HG02623 (cell line): ENCODE data around the gene SORCS1.
"Not testable (repeated sequence)": the region's sequence is repeated elsewhere in the genome, so short reads cannot be mapped to it uniquely, and the experiment has no call there.

Experiments used
- ATAC-seq: cut with Tn5 transposase; IDR thresholded peaks from one replicate; pipeline ENCODE4 v1.9.1; 2021; ENCODE audit warnings: moderate library complexity; ENCODE audit not compliant: unreplicated experiment

SORCS1 gene

DNA sequence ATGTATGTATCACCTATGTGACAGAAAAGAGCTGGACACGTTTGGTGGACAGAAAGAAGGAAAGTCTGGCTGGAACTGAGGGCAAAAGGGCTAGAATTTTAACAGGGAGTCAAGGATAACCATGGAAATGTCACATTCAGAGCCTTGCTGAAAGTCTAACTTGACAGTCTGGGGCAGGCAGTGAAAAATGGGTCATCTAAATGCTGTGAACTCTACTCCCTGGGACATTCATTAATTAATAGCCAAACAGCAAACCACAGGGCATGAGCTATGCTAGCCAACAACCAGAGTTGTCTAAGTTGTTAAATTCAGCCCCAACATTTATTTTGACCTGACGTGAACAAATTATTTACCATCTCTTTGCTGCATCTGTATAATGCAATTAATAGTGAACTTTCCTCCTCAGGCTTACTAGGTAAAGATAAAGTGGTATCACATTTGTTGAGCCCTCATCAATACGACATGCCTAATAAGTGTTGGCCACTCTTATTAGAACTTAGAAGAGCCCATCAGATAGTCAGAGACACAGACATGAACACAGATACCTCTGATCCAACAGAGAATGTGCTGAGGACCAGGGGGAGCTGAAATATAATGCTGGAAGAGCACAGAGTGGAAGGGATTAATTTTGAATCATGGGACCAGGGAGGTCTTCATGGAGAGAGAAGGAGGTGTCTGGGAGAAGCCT is 109.9 kb downstream of the SORCS1 start:
- ATAC-seq = no peak

DNA sequence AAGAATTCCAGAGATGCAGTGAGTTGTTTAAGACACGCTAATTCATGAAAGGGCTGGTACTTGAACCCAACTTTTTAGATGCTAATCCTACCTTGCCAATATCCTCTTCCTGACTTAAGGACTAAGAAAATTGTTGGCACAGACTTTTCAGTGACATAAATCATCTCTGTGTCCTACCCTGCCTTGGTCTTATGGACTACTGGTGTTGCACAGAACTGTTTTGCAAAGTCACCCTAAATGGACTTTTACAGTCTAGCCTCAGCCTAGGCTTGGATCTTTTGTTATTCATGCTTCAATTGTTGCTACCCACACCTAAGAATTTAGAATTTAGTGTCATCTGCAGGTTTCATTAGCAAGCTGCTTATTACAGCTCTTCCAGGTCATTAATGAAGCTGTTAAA is 112.7 kb downstream of the SORCS1 start:
- no peak for ATAC-seq

DNA sequence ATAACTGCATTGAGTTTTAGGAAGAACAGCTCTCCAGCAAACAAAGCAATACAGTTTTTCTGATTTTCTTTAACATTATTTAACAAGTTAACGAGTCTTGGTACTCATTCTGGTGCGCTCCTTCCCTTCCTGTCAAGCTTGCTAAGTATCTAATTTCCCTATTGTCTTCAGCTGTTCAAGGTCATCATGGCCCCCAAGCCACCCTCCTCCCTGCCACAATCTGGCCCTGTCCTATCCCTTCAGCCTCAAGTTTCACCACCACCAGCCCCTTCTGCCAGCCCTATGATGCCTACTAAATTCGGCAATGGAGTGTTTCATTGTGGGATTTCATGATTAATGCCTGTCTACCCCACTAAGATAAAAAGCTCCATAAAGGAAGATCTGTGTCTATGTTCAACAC is 121.0 kb downstream of the SORCS1 start:
- ATAC-seq = no peak

DNA sequence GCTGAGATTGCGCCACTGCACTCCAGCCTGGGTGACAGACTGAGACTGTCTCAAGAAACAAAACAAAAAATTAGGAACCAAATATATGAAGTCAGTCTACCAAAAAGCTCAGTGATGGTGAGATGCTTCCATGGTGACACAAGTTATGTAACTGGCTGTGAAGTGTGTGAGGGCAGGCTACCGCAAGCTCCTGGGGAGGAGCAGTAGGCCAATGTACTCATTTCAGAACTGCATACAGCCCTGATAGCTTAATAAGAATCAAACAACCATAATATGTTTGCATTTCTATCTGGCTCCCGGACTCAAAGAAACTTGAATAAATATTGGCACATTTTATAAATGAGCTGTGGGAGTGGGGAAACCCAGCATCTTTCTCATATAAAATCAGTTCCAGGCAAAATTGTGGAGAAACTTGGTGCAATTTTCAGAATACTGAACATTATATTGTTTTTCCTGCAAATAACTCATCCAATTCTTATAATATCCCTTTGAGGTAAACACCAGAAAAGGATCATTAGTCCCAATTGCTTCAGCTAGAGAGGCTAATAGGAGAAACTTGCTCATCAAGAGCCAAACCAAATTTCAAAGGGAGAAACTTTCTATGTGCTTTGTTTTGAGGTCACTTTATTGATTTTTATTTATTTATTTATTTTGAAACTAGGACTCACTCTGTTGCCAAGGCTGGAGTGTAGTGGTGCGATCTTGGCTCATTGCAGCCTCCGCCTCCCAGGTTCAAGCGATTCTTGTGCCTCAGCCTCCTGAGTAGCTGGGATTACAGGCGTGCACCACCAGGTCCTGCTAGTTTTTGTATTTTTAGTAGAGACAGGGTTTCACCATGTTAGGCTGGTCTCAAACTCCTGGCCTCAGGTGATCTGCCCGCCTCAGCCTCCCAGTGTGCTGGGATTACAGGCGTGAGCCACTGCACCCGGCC is 127.0 kb downstream of the SORCS1 start:
- no peak for ATAC-seq

DNA sequence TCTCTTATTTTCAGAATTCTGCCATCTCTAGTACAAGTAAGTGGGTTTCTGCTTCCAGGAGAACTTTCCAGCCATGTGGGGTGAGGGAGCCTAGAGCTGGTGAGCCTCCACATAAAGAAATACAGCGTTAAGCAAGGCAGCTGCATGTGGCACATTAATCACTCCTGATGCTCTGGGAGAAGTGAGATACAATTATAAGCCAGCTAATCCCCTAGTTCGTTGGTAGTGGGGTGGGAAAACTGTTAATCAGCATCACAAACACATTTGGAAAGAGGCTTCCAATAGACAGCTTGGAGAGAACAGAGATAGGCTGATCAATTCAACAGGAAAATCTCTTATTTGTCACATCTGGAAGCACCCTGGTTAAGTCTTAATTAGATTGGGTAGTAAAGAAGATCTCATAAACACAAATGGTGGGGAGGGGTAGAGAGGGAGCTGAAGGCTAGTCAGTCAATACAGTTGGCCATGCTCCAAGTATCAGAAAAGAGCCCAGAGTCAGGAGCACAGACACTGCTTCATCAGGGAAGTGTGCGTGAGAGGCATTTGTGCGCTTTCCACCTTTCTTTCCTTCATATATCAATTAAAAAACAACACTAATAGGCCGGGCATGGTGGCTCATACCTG is 130.6 kb downstream of the SORCS1 start:
- no peak for ATAC-seq

DNA sequence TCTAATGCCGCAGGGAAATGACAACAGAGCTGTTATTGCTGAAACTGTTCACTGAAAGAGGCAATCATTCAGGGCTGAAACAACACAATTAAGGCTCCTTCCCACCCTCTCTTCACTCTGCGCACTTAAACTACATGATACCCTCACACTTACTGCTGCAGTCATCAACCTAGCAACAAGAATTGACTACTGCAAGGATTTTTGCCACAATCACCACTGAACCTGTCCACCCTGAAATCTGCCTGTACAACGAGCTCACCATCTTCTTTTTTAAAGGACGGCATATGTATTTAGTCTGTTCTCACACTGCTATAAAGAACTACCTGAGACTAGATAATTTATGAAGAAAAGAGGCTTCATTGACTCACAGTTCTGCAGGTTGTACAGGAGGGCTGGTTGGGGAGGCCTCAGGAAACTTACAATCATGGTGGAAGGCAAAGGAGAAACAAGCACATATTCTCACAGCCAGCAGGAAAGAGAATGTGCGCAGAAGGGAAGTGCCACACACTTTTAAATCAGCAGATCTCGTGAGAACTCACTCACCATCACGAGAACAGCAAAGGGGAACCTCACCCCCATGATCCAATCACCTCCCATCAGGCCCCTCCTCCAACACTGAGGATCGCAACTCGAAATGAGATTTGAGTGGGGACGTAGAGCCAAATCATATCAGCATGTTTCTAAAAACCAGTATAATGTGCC is 131.7 kb downstream of the SORCS1 start:
- ATAC-seq = no peak

DNA sequence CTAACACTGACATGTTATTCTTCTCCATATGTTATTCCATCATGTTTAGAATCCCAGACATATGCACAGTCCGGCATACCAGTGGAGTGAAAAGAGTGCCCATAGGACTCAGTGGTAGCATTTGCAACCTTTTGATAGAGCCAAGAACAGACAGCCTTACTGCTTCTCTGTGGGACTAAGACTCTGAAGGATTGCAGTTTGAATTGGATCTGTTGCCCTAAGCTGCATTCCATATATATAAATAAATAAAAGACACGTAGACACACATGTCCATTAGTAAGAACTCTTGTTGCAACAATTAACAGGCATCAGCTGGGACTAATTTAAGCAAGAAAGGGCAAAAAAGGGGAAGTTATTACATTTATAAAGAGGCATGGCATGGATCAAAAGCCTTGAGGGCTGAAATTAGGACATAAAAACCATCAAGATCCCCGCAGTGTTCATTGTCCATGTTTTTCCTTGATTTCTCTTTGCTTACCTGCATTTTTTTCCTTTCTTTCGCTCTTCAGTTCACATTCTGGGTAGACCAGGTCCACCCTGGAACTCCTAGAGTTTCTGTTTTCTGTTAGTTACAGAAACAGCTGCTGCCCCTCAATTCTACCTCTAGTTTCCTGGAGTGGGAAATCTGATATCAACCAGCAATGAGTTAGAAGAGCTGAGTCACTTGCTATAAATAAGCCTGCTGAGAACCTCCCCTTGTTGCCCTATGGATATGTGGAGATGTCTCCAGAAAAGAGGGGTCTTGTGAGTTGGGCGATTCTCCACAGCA is 132.4 kb downstream of the SORCS1 start:
- no peak for ATAC-seq

DNA sequence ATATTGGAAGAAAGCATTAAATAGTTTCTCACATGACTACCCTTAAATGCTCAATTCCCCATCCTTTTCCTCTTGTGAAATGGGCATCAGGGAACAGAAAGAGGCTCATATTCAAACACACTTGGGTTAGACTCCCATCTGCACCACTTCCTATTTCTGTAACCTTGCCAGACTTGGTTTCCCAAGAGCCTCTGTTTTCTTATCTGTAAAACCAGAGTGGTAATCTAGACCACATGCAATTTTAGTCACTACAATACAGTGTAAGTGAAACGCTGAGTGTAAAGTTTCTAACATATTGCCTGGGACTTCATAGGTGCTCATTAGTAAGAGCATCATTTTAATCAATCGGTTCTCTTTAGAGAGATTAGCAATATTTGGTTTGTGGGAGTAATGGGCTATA is 136.3 kb downstream of the SORCS1 start:
- ATAC-seq = no peak

DNA sequence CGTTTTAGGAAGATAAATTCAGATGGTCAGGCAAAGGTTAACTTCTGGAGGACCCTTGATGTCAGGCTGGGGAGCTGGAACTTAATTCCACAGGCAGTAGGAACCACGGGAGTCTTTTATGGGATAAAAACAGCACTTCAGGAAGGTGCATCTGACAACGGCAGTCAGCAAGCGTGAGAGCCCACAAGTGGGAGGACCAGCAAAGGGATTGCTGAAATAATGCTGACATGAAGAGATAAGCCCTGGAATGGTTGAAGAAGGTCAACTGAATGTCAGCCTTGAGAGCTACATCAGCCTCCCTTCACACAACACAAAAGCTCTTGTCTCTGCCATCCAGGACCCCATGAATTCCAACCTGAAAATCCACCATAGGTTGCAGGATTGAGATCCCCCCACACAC is 138.8 kb downstream of the SORCS1 start:
- ATAC-seq = no peak

DNA sequence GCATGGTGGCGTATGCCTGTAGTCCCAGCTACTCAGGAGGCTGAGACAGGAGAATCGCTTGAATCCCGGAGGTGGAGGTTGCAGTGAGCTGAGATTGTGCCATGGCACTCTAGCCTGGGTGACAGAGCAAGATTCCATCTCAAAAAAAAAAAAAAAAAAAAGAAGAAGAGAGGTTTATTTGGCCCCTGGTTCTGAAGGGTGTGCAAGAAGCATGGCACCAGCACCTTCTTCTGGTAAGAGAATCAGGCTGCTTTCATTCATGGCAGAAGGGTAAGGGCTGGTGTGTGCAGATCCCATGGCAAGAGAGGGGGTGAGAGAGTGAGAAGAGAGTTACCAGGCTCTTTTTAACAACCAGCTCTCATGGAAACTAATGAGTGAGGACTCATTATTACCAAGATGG is 140.5 kb downstream of the SORCS1 start:
- not testable (repeated sequence) for ATAC-seq

DNA sequence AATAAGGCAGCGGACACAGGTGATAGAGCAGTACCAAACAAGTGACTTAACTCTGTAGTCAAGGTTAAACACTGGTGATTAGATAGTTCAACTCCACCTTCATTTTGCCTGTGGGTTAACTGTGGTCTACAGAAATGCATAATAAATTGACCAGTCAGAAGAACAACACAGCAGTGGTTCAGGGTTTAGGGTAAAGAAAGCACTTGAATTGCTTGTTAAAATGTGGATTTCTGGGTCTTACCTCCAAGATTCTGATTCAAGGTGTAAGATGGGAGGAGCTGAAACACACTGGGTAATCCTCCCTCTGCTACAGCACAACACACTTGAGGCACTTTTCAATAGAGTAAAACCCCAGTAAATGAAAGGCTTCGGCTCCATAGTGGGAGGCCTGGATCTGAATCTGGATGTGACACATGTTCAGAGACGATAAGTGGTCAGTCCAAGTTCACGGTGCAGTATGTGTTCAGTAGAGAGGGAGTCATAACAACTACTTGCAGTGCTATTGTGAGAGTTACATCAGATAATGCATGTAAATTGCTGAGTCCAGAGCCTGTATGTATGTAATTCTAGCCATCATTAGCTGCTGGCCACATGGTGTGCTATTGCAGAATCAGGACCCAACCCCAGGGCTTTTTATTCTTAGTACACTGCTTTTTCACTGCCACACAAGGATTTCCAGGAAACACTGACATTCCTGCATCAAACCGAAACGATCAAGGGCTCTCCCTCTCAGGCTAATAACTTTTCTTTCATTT is 141.7 kb downstream of the SORCS1 start:
- no peak for ATAC-seq

DNA sequence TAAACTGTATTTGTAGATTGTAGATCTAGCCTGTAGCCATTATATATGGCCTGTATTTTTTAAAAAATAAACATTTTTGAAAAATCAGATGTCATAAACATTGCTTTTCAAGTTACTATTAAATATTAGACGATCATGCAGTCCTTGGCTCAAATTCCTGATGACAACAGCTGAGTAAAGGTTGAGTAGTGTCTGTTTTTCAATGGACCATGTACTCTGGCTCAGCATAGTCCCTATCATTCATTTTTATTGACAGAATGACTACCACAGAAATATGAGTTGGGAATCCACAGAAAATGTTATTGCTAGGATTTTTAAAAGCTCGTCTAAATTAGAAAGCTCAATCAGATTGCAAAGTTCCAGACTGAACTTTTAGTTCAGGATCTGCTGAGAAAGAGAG is 145.4 kb downstream of the SORCS1 start:
- no peak for ATAC-seq

DNA sequence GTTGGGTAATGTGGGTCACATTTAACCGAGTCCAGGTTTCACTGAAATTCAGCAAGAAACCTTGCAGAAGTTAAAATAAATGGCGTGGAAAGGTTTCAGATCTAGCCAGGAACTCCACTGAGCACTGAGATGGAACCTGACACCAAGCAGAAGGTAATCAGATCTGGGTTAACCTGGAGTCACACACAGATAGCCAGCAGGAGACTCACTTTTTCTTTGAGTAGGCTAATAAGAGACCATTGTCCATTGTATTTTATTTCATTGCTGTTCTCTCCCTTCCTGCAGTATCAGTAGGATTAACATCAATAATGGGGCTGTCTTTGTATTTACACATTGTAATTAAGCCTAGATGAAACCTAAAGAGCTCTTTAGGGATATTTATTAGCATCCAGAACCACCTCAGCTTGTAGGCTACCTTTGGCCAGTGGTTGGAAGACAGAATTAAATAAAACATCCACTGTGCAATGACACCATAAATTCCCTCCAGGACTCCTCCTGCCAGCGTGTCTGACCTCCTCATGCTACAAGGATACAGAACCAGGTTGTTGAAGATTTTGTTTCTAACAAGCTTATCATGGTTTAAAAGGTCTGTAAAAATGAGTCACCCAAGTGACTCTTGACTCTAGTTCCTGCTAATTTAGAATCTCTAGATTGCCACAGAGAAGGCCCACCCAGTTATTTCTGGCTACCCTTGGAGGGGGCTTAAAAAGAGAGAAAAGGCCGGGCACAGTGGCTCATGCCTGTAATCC is 151.1 kb downstream of the SORCS1 start:
- ATAC-seq = no peak

DNA sequence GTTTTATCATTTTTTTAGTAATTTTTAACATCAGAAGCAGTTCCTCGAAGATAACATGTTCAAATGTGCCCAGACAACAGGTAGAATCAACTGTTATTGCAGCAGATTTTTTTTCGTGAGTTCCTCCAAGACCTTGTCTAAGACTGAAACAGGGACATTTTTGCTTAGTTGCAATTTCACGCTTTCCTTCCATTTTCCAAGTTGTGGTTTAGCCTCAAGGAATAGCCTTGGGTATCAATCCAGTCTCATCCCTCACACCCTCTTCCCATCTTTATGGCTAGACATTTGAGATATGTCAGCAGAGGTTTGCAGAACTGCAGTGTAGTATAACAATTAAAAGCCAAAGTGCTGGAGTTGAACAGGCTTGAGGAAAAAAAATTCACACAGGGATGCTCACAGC is 152.5 kb downstream of the SORCS1 start:
- ATAC-seq = no peak

DNA sequence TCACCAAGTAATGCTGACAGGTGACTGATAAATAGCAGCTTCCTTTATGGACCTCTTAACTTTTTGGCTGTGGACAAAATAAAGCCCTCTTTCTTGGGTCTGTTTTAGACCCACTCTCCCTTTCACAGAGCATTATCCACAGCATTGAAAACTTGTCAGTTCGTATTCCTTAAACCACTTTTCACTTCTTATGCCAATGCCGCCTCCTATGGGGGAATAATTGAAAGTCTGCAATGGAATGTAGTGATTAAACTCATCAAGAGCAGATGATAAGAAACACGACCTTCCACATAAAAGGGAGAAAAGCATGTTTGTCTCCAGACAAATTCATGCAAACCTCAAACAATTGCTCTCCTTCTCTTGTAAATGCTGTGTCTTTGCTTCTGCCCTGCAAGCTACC is 153.4 kb downstream of the SORCS1 start:
- no peak for ATAC-seq

DNA sequence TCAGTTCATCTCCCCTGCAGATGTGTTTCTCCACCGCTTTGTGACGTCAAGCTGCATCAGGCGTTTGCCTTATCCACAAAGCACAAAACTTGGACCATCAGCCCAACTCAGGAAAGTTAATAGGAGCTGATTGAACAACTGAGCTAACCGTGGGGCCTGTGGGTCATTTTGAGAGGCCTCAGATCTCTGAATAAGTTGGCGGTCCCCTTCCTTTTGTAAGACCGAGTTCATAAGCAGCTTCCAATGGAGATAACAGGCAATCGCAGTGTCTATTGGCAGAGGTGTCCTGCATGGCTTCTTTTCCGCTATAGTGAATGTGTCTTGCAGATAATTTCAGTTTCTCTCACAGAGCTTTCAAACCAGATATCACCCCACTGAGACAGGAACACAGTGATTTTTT is 154.0 kb downstream of the SORCS1 start:
- no peak for ATAC-seq

DNA sequence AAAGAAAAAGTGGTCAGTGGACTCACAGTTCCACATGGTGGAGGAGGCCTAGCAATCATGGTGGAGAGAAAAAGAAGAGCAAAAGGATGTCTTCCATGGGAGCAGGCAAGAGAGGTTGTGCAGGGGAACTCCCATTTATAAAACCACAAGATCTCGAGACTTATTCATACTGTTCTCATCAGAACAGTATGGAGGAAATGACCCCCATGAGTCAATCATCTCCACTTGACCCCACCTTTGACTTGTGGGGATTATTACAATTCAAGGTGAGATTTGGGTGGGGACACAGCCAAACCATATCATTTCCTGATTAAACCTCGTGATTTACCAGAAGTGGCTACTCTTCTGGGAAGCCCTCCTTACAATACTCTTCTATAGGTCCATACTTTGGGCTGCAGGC is 160.1 kb downstream of the SORCS1 start:
- no peak for ATAC-seq

DNA sequence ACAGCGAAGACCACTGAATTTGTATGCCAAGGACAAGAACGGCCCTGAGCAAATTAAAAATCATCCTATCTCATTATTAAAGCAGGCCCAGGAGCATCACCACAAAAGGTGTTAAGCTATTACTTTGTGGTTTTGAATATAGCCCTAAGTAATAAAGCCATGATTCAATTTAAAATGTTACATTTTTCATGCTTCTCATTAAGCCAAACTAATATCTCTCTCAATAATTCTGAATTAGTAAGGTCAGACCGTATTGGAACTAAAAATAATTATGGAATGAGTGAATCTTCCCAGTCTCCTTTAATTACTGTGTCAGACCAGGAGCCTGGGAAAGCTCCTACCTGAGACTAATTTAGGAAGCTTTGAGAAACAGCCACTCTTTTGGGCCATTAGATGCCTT is 162.4 kb downstream of the SORCS1 start:
- ATAC-seq = no peak

DNA sequence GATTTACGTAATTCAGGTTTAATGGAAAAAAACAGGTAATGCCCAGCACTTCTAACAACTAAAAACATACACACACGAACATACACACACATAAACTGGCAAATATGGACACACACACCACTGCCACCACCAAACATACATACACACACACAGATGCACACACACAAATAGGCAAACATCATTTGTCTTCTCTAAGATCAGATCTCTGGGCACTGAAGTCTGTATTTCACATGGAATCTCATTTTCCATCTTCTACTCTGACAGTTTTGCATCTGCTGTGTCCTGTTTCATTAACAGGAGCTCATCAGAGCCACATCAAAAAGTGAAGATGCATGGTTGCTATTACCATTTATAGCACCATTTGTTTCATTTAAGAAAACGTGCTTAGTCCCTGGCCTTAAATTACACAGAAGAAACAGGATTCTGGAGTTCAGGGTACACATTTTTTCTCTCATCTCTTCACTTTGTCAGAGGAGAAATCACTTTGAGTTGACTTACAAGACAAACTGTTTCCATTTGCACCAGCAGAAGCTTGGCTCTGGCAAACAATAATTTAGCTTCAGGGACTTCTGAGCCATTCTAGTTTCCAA is 165.3 kb downstream of the SORCS1 start:
- no peak for ATAC-seq
